Natural killer cell (primary cell): ENCODE data around the gene RNF150. TPM values are rescaled to one million over a fixed set of nuclear protein-coding genes. Genes with fewer than 3 reads are reported as not detected.

Experiments used
- ATAC-seq, 3 donors: fragments of 150-1000 bp in 2 of 3; fragments of 200-7000 bp in 1 of 3; cut with Tn5 transposase; 1 replicate in 1 of 3; 2 replicates in 2 of 3; pipeline ENCODE4 v1.10.0; 2021; ENCODE audit warnings: mild to moderate bottlenecking in 2 of 3, moderate library complexity in 2 of 3
- DNase-seq, 2 donors: peaks; one replicate each; pipeline versions ENCODE4 v3.0.0 to v3.0.0-alpha.2; 2013 to 2021; ENCODE audit warnings: mixed read lengths in 1 of 2
- H3K27ac ChIP-seq: one replicate; pipeline ENCODE4 v1.5.1; 2013; ENCODE audit warnings: mild to moderate bottlenecking, low read length
- H3K27me3 ChIP-seq: one replicate; pipeline ENCODE4 v1.6.1; 2013; ENCODE audit warnings: low read length; ENCODE audit not compliant: control insufficient read depth, insufficient read depth
- H3K36me3 ChIP-seq: one replicate; pipeline ENCODE4 v1.6.1; 2013; ENCODE audit warnings: low read length; ENCODE audit not compliant: control insufficient read depth, insufficient read depth
- H3K4me1 ChIP-seq: one replicate; pipeline ENCODE4 v1.6.1; 2013; ENCODE audit warnings: low read length; ENCODE audit not compliant: control insufficient read depth, insufficient read depth
- H3K4me3 ChIP-seq: one replicate; pipeline ENCODE4 v1.5.1; 2013; ENCODE audit warnings: low read length
- H3K9me3 ChIP-seq: one replicate; pipeline ENCODE4 v1.6.1; 2013; ENCODE audit warnings: low read length; ENCODE audit not compliant: control insufficient read depth, insufficient read depth
- H3K27ac Mint-ChIP-seq, 2 donors: one replicate each; pipeline ENCODE4 v1.8.0; 2022; ENCODE audit warnings: mild to moderate bottlenecking in 2 of 2, mixed read lengths in 2 of 2, moderate library complexity in 1 of 2
- H3K27me3 Mint-ChIP-seq, 2 donors: one replicate each; pipeline ENCODE4 v1.8.0; 2022; ENCODE audit warnings: low read depth in 2 of 2, mixed read lengths in 2 of 2
- H3K36me3 Mint-ChIP-seq: one replicate; pipeline ENCODE4 v1.8.0; 2022; ENCODE audit warnings: mixed read lengths
- H3K4me1 Mint-ChIP-seq, 2 donors: one replicate each; pipeline ENCODE4 v1.8.0; 2022; ENCODE audit warnings: mixed read lengths in 2 of 2
- H3K4me3 Mint-ChIP-seq: one replicate; pipeline ENCODE4 v1.8.0; 2022; ENCODE audit warnings: mild to moderate bottlenecking, moderate library complexity, mixed read lengths
- H3K9me3 Mint-ChIP-seq, 2 donors: one replicate each; pipeline ENCODE4 v1.8.0; 2022; ENCODE audit warnings: mixed read lengths in 2 of 2
- CTCF ChIP-seq: fragments of 200-600 bp; IDR thresholded peaks from one replicate; pipeline ENCODE4 v1.8.0; 2022; ENCODE audit warnings: antibody characterized with exemption
- WGBS: methylation state at CpG from one replicate; pipeline ENCODE4 v1.1.7; 2013; ENCODE audit warnings: missing lambda C conversion rate; ENCODE audit not compliant: insufficient coverage; 5-methylcytosine and 5-hydroxymethylcytosine counted together
- intact Hi-C: fragments of 100-400 bp; cut with micrococcal nuclease; formaldehyde crosslinking; loops from one replicate; pipeline ENCODE4 v1.14.2; 2022
- total RNA-seq, 4 donors: library from RNA; stranded (reverse); fragments of 120-200 nt in 1 of 4; gene quantifications; one replicate each; pipeline versions ENCODE4 v1.2.3 to v1.2.4, GENCODE V29; 2013 to 2022

RNF150 gene
- total RNA-seq, 3 donors from 2014 or later (not counting 1 experiment from before 2014, with no cell fraction given): 0.09 TPM; not detected in 2

GRCh38 chr4:141117935-141118334 is 15.3 kb downstream of the RNF150 start:
- Mint-ChIP-seq H3K4me3 (no peak overlapping the region), H3K27me3 (no peaks in the 10 kb centered on the region), H3K36me3 (peaks cover 9% of the 10 kb centered on the region), H3K9me3 (peaks cover 2 to 3% of the 10 kb centered on the region in 2 donors), H3K4me1 (no peaks in the 10 kb centered on the region), H3K27ac (no peak overlapping the region)
- Histone ChIP-seq H3K4me1 (no peaks in the 10 kb centered on the region), H3K4me3 (no peak overlapping the region), H3K36me3 (no peaks in the 10 kb centered on the region), H3K27me3 (no peaks in the 10 kb centered on the region), H3K9me3 (no peaks in the 10 kb centered on the region), H3K27ac (no peak overlapping the region)
- DNase-seq (no peak), ATAC-seq (peak in 1 of 3 donors; percentile 30)
- no peak for TF ChIP-seq CTCF
- intact Hi-C loops: no loop called here
- WGBS: 64% methylated on average over 1 of the region's 1 CpG

- intact Hi-C loops: no loop called here
- Histone ChIP-seq H3K4me1 (no peaks in the 10 kb centered on the region), H3K27me3 (no peaks in the 10 kb centered on the region), H3K27ac (no peak overlapping the region), H3K36me3 (no peaks in the 10 kb centered on the region), H3K4me3 (no peak overlapping the region), H3K9me3 (no peaks in the 10 kb centered on the region)
- Mint-ChIP-seq H3K4me3 (no peak overlapping the region), H3K4me1 (no peaks in the 10 kb centered on the region), H3K9me3 (peaks cover 5 to 7% of the 10 kb centered on the region in 2 donors), H3K27ac (no peak overlapping the region), H3K27me3 (no peaks in the 10 kb centered on the region), H3K36me3 (peaks cover 9% of the 10 kb centered on the region)
- ATAC-seq: no peak
- no peak for DNase-seq
- no peak for TF ChIP-seq CTCF
- 73% methylated on average over 3 of the region's 4 CpGs for WGBS
These were observed 23.3 kb downstream of the RNF150 start for GRCh38 chr4:141109983-141110382.

GRCh38 chr4:141107927-141108326 is 25.3 kb downstream of the RNF150 start:
- H3K9me3 Mint-ChIP-seq: peaks cover 5% of the 10 kb centered on the region in 2 donors
- H3K27me3 Mint-ChIP-seq: no peaks in the 10 kb centered on the region

More at GRCh38 chr4:141107927-141108326, 25.3 kb downstream of the RNF150 start:
- DNase-seq: no peak
- Mint-ChIP-seq H3K4me1 (no peaks in the 10 kb centered on the region), H3K4me3 (no peak overlapping the region), H3K36me3 (no peaks in the 10 kb centered on the region), H3K27ac (no peak overlapping the region)
- Histone ChIP-seq H3K9me3 (no peaks in the 10 kb centered on the region), H3K27me3 (no peaks in the 10 kb centered on the region), H3K4me1 (no peaks in the 10 kb centered on the region), H3K4me3 (no peak overlapping the region), H3K27ac (no peak overlapping the region), H3K36me3 (no peaks in the 10 kb centered on the region)
- intact Hi-C loops: no loop called here
- TF ChIP-seq CTCF: no peak
- WGBS: 93% methylated on average over 3 of the region's 3 CpGs
- ATAC-seq: no peak
